ENCODE results near the gene HDAC11. TPM values are rescaled to one million over a fixed set of nuclear protein-coding genes. Genes with fewer than 3 reads are reported as not detected.
"Not testable (repeated sequence)": the region's sequence is repeated elsewhere in the genome, so short reads cannot be mapped to it uniquely, and the experiment has no call there.

HDAC11 gene
- total RNA-seq, 1 experiment from 2014 or later = 7.0 TPM

DNA sequence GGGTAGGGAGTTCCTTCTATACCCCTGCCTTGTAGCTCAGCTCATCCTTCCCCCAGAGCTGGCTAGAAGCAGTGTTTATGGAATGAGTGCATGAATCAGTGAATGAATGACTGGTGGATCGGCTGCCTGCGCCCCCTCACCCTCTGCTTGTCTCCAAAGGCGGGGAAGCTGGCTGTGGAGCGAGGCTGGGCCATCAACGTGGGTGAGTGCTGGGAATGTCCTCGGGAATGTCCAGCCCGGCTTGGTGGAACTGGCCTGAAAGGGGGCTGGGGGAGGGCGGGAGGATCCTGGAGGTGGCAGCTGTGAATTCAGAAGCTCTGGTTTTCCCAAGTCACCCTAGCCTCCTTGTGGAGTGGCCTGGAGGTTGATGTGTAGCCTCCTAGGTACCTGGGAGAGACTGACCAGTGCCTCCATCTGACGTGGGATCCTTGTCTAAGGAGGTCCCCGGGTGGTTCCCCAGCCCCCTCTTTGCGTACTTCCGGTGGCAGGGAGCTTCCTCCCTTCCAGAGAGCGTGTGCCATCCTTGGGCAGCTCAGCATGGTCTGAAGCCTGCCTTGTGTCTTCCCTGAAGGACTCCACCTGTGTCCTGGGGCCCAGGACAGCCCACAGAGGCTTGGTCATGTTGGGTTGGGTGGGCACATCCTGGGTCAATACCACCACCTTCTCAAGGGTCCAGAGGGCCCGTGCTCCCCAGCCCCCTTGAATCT, 18.4 kb downstream of the HDAC11 start:
- Histone ChIP-seq H3K79me2 (ENCODE audit: insufficient read depth, low read length) (no peaks in the 10 kb centered on the region), H3K9me3 (ENCODE audit: control insufficient read depth, low read depth, low read length) (no peaks in the 10 kb centered on the region), H3K23me2 (ENCODE audit: insufficient read length, low read depth, low read length, poor library complexity, severe bottlenecking) (no peaks in the 10 kb centered on the region), H2BK12ac (ENCODE audit: insufficient read length, low read depth, low read length) (no peak overlapping the region), H4K8ac (replicated peaks; ENCODE audit: insufficient read length, low read depth, low read length) (no peak overlapping the region), H3K18ac (ENCODE audit: insufficient read length, low read depth, low read length) (no peak overlapping the region), H3K4me2 (ENCODE audit: insufficient read depth, insufficient read length, low read length) (no peak overlapping the region), H3K23ac (ENCODE audit: insufficient read length, low read depth, low read length) (no peak overlapping the region), H3T11ph (ENCODE audit: low read length) (no peak overlapping the region), H2AFZ (ENCODE audit: low read length) (no peak overlapping the region), H4K20me1 (ENCODE audit: control insufficient read depth, insufficient read depth, insufficient read length) (no peaks in the 10 kb centered on the region), H3K9ac (ENCODE audit: extremely low read depth, insufficient read length, low read length) (no peak overlapping the region), H3K27ac (ENCODE audit: insufficient read length, low read depth, low read length) (no peak overlapping the region), H3K4ac (ENCODE audit: low read depth, low read length) (no peak overlapping the region), H3K56ac (ENCODE audit: insufficient read length, low read depth, low read length) (no peak overlapping the region), H3K79me1 (ENCODE audit: insufficient read depth, low read depth, low read length, poor library complexity, severe bottlenecking) (no peaks in the 10 kb centered on the region), H4K91ac (ENCODE audit: insufficient read length, low read depth, low read length) (no peak overlapping the region), H3K4me1 (ENCODE audit: insufficient read depth, low read length) (no peaks in the 10 kb centered on the region), H3K27me3 (ENCODE audit: insufficient read depth, low read length) (no peaks in the 10 kb centered on the region), H2BK20ac (ENCODE audit: low read depth, low read length, poor library complexity, severe bottlenecking) (no peak overlapping the region), H3K14ac (ENCODE audit: insufficient read depth, low read length) (no peak overlapping the region; the same call in 1 of the 2 replicates), H2BK120ac (ENCODE audit: low read depth, low read length, poor library complexity, severe bottlenecking) (no peak overlapping the region), H2BK15ac (ENCODE audit: low read depth, low read length) (no peak overlapping the region), H2BK5ac (ENCODE audit: insufficient read length, low read length) (no peak overlapping the region), H2AK5ac (ENCODE audit: insufficient read length, low read length) (no peak overlapping the region), H4K5ac (ENCODE audit: insufficient read length, low read depth, low read length) (no peak overlapping the region)
- no peak for DNase-seq
- TF ChIP-seq CTCF (conservative IDR thresholded peaks at IDR 0.05) = no peak
- H3K27me3 Mint-ChIP-seq (ENCODE audit: low read depth) = no peaks in the 10 kb centered on the region; the same call in 1 of the 2 replicates
- H3K4me3 Mint-ChIP-seq = no peak overlapping the region
- H3K9me3 Mint-ChIP-seq = no peaks in the 10 kb centered on the region; a peak in 2 of 5 replicates
- peaks cover 2 to 9% of the 10 kb centered on the region in 2 experiments for H3K4me1 Mint-ChIP-seq
- H3K27ac Mint-ChIP-seq = peak overlapping the region in 1 of 3 experiments; percentile 35; a peak in 1 of 7 replicates
- no CpG with 5 or more reads among the region's 14 CpGs for WGBS (ENCODE audit: extremely low coverage, insufficient read length, low lambda C conversion rate)
- no peaks in the 10 kb centered on the region for H3K36me3 Mint-ChIP-seq (ENCODE audit: insufficient read depth in 1 of 3, low read depth in 3 of 3)

GRCh38 chr3:13499246-13499645, 19.1 kb downstream of the HDAC11 start:
- DNase-seq; H3K27me3 Mint-ChIP-seq (ENCODE audit: low read depth); H2BK12ac ChIP-seq (ENCODE audit: insufficient read length, low read depth, low read length); H3K27ac ChIP-seq (ENCODE audit: insufficient read length, low read depth, low read length); H4K91ac ChIP-seq (ENCODE audit: insufficient read length, low read depth, low read length); H3K4me1 ChIP-seq (ENCODE audit: insufficient read depth, low read length); H3K9me3 ChIP-seq (ENCODE audit: control insufficient read depth, low read depth, low read length); H2BK5ac ChIP-seq (ENCODE audit: insufficient read length, low read length); H3K9me3 Mint-ChIP-seq; H2AK5ac ChIP-seq (ENCODE audit: insufficient read length, low read length); H3T11ph ChIP-seq (ENCODE audit: low read length); H4K5ac ChIP-seq (ENCODE audit: insufficient read length, low read depth, low read length); H3K4me1 Mint-ChIP-seq; H4K8ac ChIP-seq (replicated peaks; ENCODE audit: insufficient read length, low read depth, low read length); H4K20me1 ChIP-seq (ENCODE audit: control insufficient read depth, insufficient read depth, insufficient read length); H3K18ac ChIP-seq (ENCODE audit: insufficient read length, low read depth, low read length); H3K14ac ChIP-seq (ENCODE audit: insufficient read depth, low read length); H3K4me3 Mint-ChIP-seq; H3K27me3 ChIP-seq (ENCODE audit: insufficient read depth, low read length); H3K23ac ChIP-seq (ENCODE audit: insufficient read length, low read depth, low read length); H2BK15ac ChIP-seq (ENCODE audit: low read depth, low read length); H3K4ac ChIP-seq (ENCODE audit: low read depth, low read length); H2AFZ ChIP-seq (ENCODE audit: low read length); H3K56ac ChIP-seq (ENCODE audit: insufficient read length, low read depth, low read length); H3K79me1 ChIP-seq (ENCODE audit: insufficient read depth, low read depth, low read length, poor library complexity, severe bottlenecking); H3K36me3 Mint-ChIP-seq (ENCODE audit: insufficient read depth in 1 of 3, low read depth in 3 of 3); H3K9ac ChIP-seq (ENCODE audit: extremely low read depth, insufficient read length, low read length); H3K23me2 ChIP-seq (ENCODE audit: insufficient read length, low read depth, low read length, poor library complexity, severe bottlenecking); H3K79me2 ChIP-seq (ENCODE audit: insufficient read depth, low read length); H2BK20ac ChIP-seq (ENCODE audit: low read depth, low read length, poor library complexity, severe bottlenecking); H3K4me2 ChIP-seq (ENCODE audit: insufficient read depth, insufficient read length, low read length); H2BK120ac ChIP-seq (ENCODE audit: low read depth, low read length, poor library complexity, severe bottlenecking): not testable (repeated sequence)
- H3K27ac Mint-ChIP-seq = peak overlapping the region in 1 of 3 experiments; percentile 35; a peak in 1 of 7 replicates
- WGBS (ENCODE audit: extremely low coverage, insufficient read length, low lambda C conversion rate) = no CpG with 5 or more reads among the region's 11 CpGs

Data from H9 (cell line).